Daoy (cell line): ENCODE results near the gene NIPBL. TPM values are rescaled to one million over a fixed set of nuclear protein-coding genes. Genes with fewer than 3 reads are reported as not detected.
"Not testable (repeated sequence)": the region's sequence is repeated elsewhere in the genome, so short reads cannot be mapped to it uniquely, and the experiment has no call there.

Source experiments
- DNase-seq: peaks from one replicate; pipeline ENCODE4 v3.0.0-alpha.2; 2015; ENCODE audit warnings: low read depth
- total RNA-seq: library from RNA; depleted of rRNA; stranded (reverse); fragments of >200 nt; shearing (Covaris generic); gene quantifications from 2 replicates; pipeline ENCODE4 v1.2.3, GENCODE V29; 2014

The NIPBL gene
- total RNA-seq, 1 experiment from 2014 or later = 11.1 TPM

- no peak for DNase-seq
Measured at GRCh38 chr5:36948650-36949049, 72.1 kb downstream of the NIPBL start.

GRCh38 chr5:36949593-36949992, 73.0 kb downstream of the NIPBL start:
- DNase-seq = no peak

GRCh38 chr5:36950586-36951457, 74.3 kb downstream of the NIPBL start:
- DNase-seq = peak; percentile 3

GRCh38 chr5:36953043-36953442, 76.5 kb downstream of the NIPBL start:
- no peak for DNase-seq

GRCh38 chr5:36957953-36958537, 81.5 kb downstream of the NIPBL start:
- DNase-seq = no peak

GRCh38 chr5:36958612-36959011, 82.0 kb downstream of the NIPBL start:
- DNase-seq = no peak

GRCh38 chr5:36965179-36965578, 88.6 kb downstream of the NIPBL start:
- DNase-seq = no peak

GRCh38 chr5:36969700-36970395, 93.3 kb downstream of the NIPBL start:
- DNase-seq = no peak

GRCh38 chr5:36978196-36978595, 101.6 kb downstream of the NIPBL start:
- DNase-seq = no peak

- DNase-seq = peak; percentile 2
Measured at GRCh38 chr5:36982146-36982545, 105.6 kb downstream of the NIPBL start.

GRCh38 chr5:36985387-36985786, 108.8 kb downstream of the NIPBL start:
- no peak for DNase-seq

GRCh38 chr5:36988396-36988795, 111.8 kb downstream of the NIPBL start:
- DNase-seq = no peak

GRCh38 chr5:36998578-36998977, 122.0 kb downstream of the NIPBL start:
- DNase-seq = no peak

GRCh38 chr5:37002176-37002751, 125.7 kb downstream of the NIPBL start:
- DNase-seq = no peak

GRCh38 chr5:37005252-37005651, 128.7 kb downstream of the NIPBL start:
- peak; percentile 1 for DNase-seq

GRCh38 chr5:37005946-37006540, 129.5 kb downstream of the NIPBL start:
- no peak for DNase-seq

GRCh38 chr5:37013181-37013580, 136.6 kb downstream of the NIPBL start:
- not testable (repeated sequence) for DNase-seq

- DNase-seq = no peak
Measured at GRCh38 chr5:37014321-37014720, 137.8 kb downstream of the NIPBL start.

GRCh38 chr5:37015795-37016666, 139.5 kb downstream of the NIPBL start:
- DNase-seq = no peak

GRCh38 chr5:37028910-37029309, 152.3 kb downstream of the NIPBL start:
- DNase-seq = no peak

- no peak for DNase-seq
Measured at GRCh38 chr5:37029436-37029835, 152.9 kb downstream of the NIPBL start.
